ENCODE data around the gene TREML4.

- no peak for TF ChIP-seq CTCF (IDR thresholded peaks at IDR 0.05; ENCODE audit: insufficient read depth, low read depth, low read length)
- TF ChIP-seq EZH2 (IDR thresholded peaks at IDR 0.05; ENCODE audit: insufficient read depth, low read length) = no peak
Measured at GRCh38 chr6:41204156-41204555, 24.0 kb upstream of the TREML4 start.
